Stomach smooth muscle (tissue), 2 donors: ENCODE data around the gene PDZD2.

Source experiments
- H3K27ac ChIP-seq: one replicate; pipeline ENCODE4 v1.7.0; 2013; ENCODE audit warnings: mild to moderate bottlenecking, low read length, inconsistent platforms
- H3K27me3 ChIP-seq, 2 donors: one replicate each; pipeline ENCODE4 v1.7.0; 2013; ENCODE audit warnings: low read length in 2 of 2; ENCODE audit not compliant: insufficient read depth in 2 of 2, control insufficient read depth in 1 of 2
- H3K36me3 ChIP-seq, 2 donors: one replicate each; pipeline ENCODE4 v1.7.0; 2013; ENCODE audit warnings: low read length in 2 of 2; ENCODE audit not compliant: control insufficient read depth in 2 of 2, insufficient read depth in 2 of 2
- H3K4me1 ChIP-seq: one replicate; pipeline ENCODE4 v1.7.0; 2013; ENCODE audit warnings: low read length; ENCODE audit not compliant: control insufficient read depth, insufficient read depth
- H3K4me3 ChIP-seq, 2 donors: one replicate each; pipeline ENCODE4 v1.7.0; 2013; ENCODE audit warnings: low read length in 2 of 2
- H3K9ac ChIP-seq, 2 donors: one replicate each; pipeline ENCODE4 v1.7.0; 2013; ENCODE audit warnings: low read length in 2 of 2, mild to moderate bottlenecking in 1 of 2
- H3K9me3 ChIP-seq, 2 donors: one replicate each; pipeline ENCODE4 v1.7.0; 2013; ENCODE audit warnings: low read length in 2 of 2; ENCODE audit not compliant: control insufficient read depth in 2 of 2
- donor health status: healthy.
- donor health status: Pancreatic carcinoma.

PDZD2 gene

GRCh38 chr5:31924005-31924404 lies 285.1 kb downstream of the PDZD2 start:
- Histone ChIP-seq H3K9me3 (no peaks in the 10 kb centered on the region), H3K4me1 (peaks cover 3% of the 10 kb centered on the region), H3K9ac (no peak overlapping the region), H3K36me3 (no peaks in the 10 kb centered on the region), H3K4me3 (no peak overlapping the region), H3K27me3 (no peaks in the 10 kb centered on the region), H3K27ac (no peak overlapping the region)

- no peaks in the 10 kb centered on the region for H3K36me3 ChIP-seq
- no peaks in the 10 kb centered on the region for H3K9me3 ChIP-seq
- peaks cover 13% of the 10 kb centered on the region for H3K4me1 ChIP-seq
- no peak overlapping the region for H3K9ac ChIP-seq
- H3K4me3 ChIP-seq, result no peak overlapping the region
- no peaks in the 10 kb centered on the region for H3K27me3 ChIP-seq
- no peak overlapping the region for H3K27ac ChIP-seq
Measured at GRCh38 chr5:31931874-31932273, 292.9 kb downstream of the PDZD2 start.

DNA sequence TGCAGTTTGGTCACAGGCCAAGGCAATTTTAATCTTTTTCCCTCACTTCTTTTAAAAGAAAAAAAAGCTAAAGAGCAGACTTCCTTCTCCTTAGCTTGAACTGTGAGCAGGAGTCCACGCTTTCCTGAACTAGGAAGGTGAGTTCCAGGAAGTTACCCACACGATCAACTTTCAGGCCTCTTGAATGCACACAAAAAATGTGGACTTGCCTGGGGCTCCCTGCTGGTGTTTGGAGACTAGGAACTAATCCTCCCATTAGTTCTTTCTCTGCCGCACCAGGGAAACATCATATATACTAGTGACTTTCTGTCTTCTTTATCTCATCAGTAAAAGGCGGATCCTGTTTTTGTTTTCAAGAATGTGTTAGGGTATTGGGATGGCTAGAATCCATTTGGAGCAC lies 295.2 kb downstream of the PDZD2 start:
- Histone ChIP-seq H3K27me3 (no peaks in the 10 kb centered on the region), H3K9ac (no peak overlapping the region), H3K27ac (no peak overlapping the region), H3K9me3 (no peaks in the 10 kb centered on the region), H3K4me1 (peaks cover 18% of the 10 kb centered on the region), H3K36me3 (no peaks in the 10 kb centered on the region), H3K4me3 (no peak overlapping the region)

GRCh38 chr5:31935496-31936369 lies 296.8 kb downstream of the PDZD2 start:
- Histone ChIP-seq H3K27ac (no peak overlapping the region), H3K4me3 (peak overlapping the region; percentile 42 to 70), H3K9me3 (no peaks in the 10 kb centered on the region), H3K27me3 (no peaks in the 10 kb centered on the region), H3K36me3 (no peaks in the 10 kb centered on the region), H3K9ac (no peak overlapping the region), H3K4me1 (peaks cover 18% of the 10 kb centered on the region)

DNA sequence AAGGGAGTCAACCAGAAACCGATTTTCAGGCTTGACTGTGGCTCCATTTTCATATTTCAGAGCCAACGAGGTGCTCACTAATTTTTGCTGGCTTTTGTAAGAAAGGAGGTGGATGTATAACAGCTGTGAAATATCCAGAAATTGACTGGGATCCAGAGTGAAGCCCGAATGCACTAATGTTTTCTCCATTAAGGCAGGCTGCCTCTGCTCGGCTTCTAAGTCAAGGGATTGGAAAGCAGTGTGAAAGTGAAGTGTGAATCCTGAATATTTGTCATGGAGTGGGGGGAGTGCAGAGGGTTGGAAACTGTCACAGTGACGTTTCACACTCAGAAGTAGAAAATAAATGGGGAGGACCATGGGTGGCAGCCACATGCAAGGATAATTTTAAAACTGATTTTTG lies 297.8 kb downstream of the PDZD2 start:
- Histone ChIP-seq H3K4me3 (peak overlapping the region; percentile 42 to 70), H3K27me3 (no peaks in the 10 kb centered on the region), H3K9ac (peak overlapping the region; percentile 5 to 42), H3K4me1 (peaks cover 25% of the 10 kb centered on the region), H3K27ac (peak overlapping the region; percentile 53), H3K9me3 (no peaks in the 10 kb centered on the region), H3K36me3 (no peaks in the 10 kb centered on the region)

DNA sequence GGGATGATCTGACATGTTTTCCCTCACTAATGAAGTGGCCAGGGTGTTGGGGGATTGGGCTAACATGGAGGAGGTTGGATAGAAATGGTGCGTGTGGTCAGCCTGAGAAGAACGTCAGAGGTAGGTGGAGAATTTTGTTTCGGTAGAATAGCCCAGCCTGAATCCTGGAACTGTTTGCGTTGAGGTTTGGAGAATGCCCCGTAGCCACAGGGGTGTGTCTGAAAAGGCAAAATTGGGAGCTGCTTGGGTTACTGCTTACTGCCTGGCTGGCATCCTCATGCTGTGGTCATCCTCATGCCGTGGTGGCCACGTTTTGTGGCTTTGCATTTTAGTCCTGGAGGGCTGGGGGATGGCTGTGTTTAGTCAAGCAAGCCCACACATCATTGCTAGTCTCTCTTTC lies 298.3 kb downstream of the PDZD2 start:
- H3K27me3 ChIP-seq, result no peaks in the 10 kb centered on the region
- H3K36me3 ChIP-seq, result no peaks in the 10 kb centered on the region
- peaks cover 25% of the 10 kb centered on the region for H3K4me1 ChIP-seq
- H3K4me3 ChIP-seq, result peak overlapping the region; percentile 42 to 70
- H3K27ac ChIP-seq, result no peak overlapping the region
- peak overlapping the region; percentile 5 to 42 for H3K9ac ChIP-seq
- no peaks in the 10 kb centered on the region for H3K9me3 ChIP-seq

DNA sequence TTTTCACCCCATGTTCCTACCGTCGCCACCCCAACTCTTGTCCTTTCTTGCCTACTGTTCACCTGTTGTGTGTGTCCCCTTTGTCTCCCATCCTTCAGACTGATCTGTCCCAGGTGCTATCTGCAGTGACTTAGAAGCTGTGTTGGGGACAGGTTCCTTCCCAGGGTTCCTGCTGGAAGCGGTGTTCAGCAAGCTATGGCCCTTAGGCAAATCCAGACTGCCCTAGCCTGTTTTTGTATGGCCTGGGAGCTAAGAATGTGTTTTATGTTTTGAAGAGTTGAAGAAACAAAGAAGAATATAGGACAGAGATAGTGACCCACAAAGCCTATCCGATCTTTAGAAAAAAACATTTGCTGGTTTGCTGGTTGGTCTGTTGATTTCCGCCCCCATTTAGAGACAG lies 298.8 kb downstream of the PDZD2 start:
- no peaks in the 10 kb centered on the region for H3K9me3 ChIP-seq
- H3K27me3 ChIP-seq, result no peaks in the 10 kb centered on the region
- no peaks in the 10 kb centered on the region for H3K36me3 ChIP-seq
- no peak overlapping the region for H3K9ac ChIP-seq
- peak overlapping the region; percentile 42 to 70 for H3K4me3 ChIP-seq
- H3K27ac ChIP-seq, result no peak overlapping the region
- H3K4me1 ChIP-seq, result peaks cover 28% of the 10 kb centered on the region

- no peak overlapping the region for H3K27ac ChIP-seq
- H3K9me3 ChIP-seq, result no peaks in the 10 kb centered on the region
- no peak overlapping the region for H3K4me3 ChIP-seq
- peaks cover 30% of the 10 kb centered on the region for H3K4me1 ChIP-seq
- no peak overlapping the region for H3K9ac ChIP-seq
- H3K27me3 ChIP-seq, result no peaks in the 10 kb centered on the region
- no peaks in the 10 kb centered on the region for H3K36me3 ChIP-seq
Measured at GRCh38 chr5:31939151-31939550, 300.2 kb downstream of the PDZD2 start.

GRCh38 chr5:31941151-31941755 lies 302.3 kb downstream of the PDZD2 start:
- H3K36me3 ChIP-seq, result no peaks in the 10 kb centered on the region
- no peak overlapping the region for H3K9ac ChIP-seq
- H3K27me3 ChIP-seq, result no peaks in the 10 kb centered on the region
- no peaks in the 10 kb centered on the region for H3K9me3 ChIP-seq
- H3K27ac ChIP-seq, result no peak overlapping the region
- H3K4me3 ChIP-seq, result no peak overlapping the region
- H3K4me1 ChIP-seq, result peaks cover 32% of the 10 kb centered on the region

DNA sequence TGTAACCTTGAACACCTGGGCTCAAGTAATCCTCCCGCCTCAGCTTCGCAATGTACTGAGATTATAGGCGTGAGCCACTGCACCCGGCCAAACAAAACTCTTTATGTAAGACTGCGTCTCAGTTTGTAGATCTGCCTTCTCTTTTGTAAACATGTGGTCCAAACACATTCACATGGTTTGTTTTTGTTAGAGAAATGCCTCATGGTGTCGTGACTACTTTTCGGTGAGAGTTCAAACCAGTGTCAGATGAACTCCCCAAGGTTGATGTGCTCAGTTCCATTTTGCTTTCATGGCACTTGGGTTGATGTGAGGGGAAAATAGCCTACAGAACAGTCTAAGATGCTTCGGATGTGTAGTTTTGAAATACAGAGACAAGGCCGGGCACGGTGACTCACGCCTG lies 303.6 kb downstream of the PDZD2 start:
- H3K27ac ChIP-seq, result no peak overlapping the region
- no peak overlapping the region for H3K9ac ChIP-seq
- H3K4me3 ChIP-seq, result no peak overlapping the region
- H3K9me3 ChIP-seq, result no peaks in the 10 kb centered on the region
- no peaks in the 10 kb centered on the region for H3K36me3 ChIP-seq
- H3K4me1 ChIP-seq, result peaks cover 26% of the 10 kb centered on the region
- H3K27me3 ChIP-seq, result no peaks in the 10 kb centered on the region
